GM18505 (cell line): Measurements from ENCODE around the gene ANGEL1.

ENCODE experiments used
- ATAC-seq: cut with Tn5 transposase; IDR thresholded peaks from one replicate; pipeline ENCODE4 v1.9.1; 2021; ENCODE audit not compliant: unreplicated experiment
- POLR2A ChIP-seq: IDR thresholded peaks from 4 replicates; pipeline ENCODE4 v1.6.1; 2011; ENCODE audit warnings: borderline replicate concordance; ENCODE audit not compliant: insufficient read depth, insufficient read length; ENCODE audit errors: extremely low read depth

The ANGEL1 gene

DNA sequence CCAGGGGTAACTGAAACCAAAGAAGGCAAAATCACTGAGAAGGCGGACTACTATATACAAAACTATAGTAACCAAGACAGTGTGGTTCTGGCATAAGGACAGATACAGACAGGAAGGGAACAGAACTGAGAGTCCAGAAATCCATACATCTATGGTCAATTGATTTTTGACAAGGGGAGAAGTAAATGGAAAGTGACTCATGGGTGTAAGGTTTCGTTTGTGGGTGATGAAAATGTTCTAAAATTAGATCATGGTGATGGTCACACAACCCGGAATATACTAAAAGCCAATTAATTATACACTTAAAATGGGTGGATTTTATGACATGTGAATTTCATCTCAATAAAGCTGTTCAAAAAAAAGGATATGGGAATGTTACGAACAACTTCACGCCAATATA, 18.7 kb downstream of the ANGEL1 start:
- ATAC-seq, result no peak
- no peak for TF ChIP-seq POLR2A

DNA sequence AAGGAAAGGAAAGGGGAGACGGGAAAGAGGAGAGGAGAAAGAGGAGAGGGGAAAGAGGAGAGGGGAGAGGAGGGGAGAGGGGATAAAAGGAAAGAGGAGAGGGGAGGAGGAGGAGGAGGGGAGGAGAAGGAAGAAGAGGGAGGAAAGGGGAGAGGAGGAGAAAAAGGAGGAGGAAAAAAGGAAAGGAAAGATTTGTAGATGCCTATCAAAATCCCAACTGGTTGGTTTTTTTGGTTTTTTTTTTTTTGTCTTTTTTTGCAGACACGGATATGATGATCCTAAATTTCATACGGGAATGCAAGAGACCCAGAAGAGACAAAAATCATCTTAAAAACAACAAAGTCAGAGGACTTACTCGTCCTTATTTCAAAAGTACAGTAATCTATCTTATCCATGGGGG, 19.4 kb downstream of the ANGEL1 start:
- ATAC-seq, result no peak
- no peak for TF ChIP-seq POLR2A

DNA sequence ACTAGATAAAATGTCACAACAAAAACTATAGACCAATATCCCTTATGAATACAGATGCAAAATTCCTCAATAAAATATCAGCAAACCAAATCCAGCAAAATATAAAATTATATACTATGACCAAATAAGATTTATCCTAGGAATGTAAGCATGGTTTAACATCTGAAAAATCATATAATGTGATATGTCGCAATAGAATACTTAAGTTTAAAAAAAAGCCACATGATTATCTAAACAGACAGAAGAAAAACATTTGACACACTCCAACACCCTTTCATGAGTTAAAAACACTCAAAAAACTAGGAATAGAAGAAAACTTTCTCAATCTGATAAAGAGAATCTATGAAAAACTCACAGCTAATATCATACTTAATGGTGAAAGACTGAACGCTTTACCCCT, 20.3 kb downstream of the ANGEL1 start:
- no peak for TF ChIP-seq POLR2A
- ATAC-seq, result no peak

DNA sequence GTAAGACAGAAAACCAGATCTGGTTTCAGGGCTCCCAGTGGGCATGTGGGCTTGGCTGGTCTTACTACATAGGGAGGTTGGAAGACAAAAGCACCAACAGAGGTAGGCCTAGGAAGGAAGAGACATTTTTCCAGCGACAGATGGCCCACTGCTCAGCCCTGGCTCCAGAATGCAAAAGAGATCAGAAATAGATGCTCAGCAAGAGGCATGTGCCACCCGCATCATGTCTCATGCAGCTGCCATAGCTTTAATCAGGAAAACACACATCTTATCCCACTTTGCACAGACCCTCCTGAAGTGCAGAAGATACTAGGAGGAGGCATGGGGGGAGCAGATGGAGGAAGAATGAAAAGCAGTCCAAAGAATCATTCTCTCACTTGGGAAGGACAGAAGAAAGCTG, 26.1 kb downstream of the ANGEL1 start:
- ATAC-seq, result no peak
- no peak for TF ChIP-seq POLR2A

DNA sequence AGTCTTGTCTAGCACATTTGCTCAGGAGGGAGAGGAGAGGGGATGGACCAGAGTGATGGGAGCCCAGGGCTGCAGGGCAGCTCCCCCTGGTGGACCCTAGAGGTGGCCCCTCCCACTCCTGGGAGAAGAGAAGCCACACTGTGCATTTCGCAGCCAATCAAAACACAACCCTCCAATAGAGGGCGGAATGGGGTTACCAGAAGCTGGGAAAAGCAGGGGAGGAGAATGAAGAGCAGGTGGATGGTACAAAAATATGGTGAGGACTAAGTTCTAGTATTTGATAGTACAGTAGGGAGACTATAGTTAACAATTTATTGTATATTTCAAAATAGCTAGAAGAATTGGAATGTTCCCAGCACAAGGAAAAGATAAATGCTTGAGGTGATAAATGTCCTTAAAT, 27.8 kb downstream of the ANGEL1 start:
- peak; percentile 76 for ATAC-seq
- TF ChIP-seq POLR2A, result no peak

DNA sequence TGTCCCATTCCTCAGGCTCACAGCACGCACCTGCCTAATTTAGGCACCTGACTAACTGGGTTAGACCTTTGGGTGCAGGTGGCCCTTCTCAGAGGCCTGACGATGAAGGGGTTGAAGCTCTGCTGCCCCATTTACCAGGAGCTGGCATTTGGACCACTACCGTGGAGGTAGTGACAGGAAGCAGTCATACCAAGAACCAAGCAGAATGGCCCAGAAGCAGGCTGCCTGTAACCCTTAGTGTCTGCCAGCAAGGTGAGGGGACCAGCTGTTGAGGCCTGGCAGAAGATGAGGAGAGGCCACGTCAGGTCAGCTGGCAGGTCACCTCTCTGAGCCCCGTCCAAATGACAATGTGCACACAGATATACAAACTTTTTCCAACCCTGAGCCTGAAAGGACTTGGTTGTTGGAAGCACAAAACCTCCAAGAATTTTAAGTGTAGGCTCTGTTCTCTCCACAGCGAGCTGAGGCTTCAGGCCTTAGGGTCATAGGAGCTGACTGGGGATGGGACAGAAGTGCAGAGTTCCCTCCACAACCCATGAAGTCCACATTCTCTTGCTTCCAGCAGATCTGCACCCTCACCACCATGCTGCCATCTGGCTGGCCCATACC, 28.3 kb downstream of the ANGEL1 start:
- no peak for TF ChIP-seq POLR2A
- no peak for ATAC-seq

DNA sequence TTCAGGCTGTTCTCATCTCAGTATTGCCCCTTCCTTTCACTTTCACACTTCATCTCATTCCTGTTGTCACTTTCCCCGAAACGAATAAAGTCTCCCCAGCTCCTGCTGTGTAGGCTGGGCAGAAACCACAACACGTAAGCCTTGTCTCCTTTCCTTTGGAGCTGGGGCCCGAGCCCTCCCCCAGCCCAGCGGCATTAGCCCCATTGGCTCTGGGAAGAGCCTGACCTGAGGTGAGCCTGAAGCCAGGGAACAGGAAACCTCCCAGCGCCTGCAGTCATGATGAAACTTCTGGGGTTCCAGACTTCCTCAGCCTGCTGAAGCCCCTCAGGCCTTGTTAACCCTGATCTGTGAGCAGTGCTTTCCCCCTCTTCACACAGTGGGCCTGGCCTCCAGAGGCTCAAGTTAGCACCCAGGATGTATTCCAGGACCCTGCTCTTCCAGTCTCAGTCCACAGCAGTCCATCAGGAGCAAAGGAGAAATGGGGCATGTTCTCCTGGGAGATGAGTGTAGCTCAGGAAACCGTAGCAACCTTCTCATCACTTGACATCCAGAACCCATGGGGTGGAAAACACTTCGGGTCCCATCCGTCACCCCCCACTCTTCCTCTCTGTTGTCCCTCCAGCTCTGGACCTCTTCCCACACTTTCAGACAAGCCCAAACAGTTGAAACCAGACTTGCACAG, 29.7 kb downstream of the ANGEL1 start:
- no peak for ATAC-seq
- no peak for TF ChIP-seq POLR2A

DNA sequence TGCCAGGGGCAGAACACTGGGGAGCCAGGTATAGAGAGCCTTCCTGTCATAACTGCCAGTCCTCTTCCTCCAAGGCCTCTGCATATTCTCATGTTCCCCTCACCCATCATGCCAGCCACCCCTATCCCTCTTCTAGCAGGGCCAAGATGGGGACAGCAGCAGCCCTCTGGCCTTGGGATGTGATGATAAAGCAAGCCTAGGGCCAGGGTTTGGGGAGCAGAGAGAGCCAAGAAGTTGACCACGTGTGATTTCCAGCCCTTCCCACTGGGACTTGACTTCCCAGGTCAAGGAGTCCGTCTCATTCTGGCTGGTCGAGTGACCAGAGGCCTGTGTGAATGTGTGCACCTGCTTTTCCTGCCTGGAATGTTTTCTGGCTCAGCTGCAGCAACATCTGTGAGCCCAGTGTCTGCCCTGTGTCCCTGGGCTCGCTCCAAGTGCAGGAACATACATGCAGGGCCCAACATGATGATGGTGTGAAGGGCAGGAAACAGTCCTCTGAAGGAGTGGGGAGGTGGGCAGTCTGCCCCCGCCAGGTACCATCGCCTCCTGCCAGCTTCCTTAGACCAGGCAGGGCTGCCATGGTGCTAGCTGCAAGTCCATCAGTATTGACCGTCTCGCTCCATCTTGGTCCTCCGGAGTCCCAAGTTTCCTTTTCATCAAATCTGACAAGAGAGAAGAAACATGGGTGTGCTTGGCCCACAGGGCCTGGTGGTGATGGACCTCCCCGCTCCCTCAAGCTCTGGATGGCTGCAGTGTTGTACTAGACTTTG, 30.4 kb downstream of the ANGEL1 start:
- no peak for TF ChIP-seq POLR2A
- ATAC-seq, result no peak

DNA sequence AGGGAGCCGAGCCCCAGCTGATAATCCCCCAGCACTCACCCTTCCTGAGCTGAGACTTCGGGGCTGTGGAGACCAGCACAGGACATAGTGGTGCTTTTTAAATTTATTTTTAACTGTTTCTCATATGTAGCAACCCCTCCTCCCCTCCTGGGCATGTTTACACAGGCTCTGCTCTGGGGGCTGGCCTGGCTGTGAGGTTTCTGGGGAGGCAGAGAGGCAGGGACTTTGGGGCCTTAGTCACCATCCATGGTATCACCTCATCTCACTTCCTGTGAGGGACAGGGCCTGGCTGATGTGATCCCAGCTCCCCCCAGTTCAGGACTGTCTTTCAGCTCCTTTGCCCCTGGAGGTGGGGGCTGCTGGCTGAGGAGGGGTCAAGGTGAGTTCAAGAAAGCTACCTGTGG, 31.0 kb downstream of the ANGEL1 start:
- no peak for TF ChIP-seq POLR2A

DNA sequence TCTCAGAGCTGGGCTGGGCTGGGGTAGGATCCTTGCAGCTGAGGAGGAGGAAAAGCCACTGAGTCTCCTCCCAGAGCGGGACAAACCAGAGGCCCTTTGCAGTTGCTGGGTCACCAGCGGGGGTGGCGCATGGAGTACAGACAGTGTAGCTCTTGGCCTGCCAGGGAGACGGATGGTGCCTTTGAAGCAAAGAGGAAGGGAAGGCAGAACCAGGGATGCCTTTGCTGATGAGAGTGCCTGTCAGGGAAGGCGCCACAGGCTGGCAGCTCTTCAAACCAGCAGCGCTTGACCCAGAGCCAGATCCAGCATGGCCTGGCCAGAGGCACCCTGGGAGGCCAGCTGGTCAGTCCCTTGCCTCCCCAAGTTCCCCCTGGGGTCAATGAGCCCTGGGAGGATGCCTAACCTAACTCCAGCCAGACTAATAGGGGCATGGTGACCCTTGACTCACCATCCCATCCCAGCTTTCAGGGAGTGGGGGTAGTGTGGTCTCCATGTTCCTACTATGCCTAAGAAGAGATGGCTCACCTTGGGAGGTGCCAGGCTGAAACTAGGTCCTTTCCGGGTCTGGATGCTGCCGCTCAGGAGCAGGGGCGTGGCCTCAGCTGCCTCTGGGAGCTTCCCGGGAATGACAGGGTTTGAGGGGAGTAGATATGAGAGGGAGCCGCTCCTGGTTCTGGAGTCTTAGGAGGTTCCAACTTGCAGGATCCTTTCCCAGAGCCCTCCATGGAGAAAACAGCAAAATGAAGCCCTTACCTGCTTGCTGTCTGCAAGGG, 31.6 kb downstream of the ANGEL1 start:
- ATAC-seq, result no peak
- TF ChIP-seq POLR2A, result no peak

More for the DNA sequence above, 31.0 kb downstream of the ANGEL1 start:
- no peak for ATAC-seq

DNA sequence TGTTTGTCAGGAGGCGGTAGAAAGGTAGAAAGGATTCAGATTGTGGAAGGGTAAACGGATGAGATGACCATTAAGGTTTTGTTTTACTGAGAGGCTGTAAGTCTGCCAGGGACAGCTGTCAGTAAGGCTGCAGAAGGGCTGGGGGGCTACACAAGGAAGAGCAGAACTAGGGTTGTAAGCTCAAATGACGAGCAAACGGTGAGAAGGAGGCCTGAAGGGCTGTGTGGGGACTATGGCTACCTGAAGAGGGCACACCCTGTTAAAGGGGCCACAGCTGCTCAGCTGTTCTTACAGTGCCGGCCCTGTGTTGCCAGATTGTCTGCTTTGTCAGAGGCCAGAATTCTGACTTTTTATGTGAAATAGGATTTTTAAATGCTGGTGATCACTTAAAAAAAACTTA, 32.3 kb downstream of the ANGEL1 start:
- no peak for ATAC-seq
- TF ChIP-seq POLR2A, result no peak

DNA sequence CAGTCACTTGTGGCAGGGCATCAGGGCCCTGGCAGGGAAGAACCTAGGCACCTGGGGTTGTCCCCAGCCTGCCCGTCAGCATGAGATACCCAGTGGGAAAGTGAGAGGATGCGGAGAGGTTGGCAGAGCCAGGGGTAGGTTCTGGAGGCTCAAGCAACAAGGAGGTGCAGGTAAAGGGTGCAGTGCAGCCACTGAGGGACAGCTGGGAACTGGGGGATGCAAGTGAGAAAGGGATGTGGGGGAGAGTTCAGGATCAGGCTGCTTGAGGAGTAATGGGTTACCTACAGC, 32.7 kb downstream of the ANGEL1 start:
- ATAC-seq, result no peak
- TF ChIP-seq POLR2A, result no peak

DNA sequence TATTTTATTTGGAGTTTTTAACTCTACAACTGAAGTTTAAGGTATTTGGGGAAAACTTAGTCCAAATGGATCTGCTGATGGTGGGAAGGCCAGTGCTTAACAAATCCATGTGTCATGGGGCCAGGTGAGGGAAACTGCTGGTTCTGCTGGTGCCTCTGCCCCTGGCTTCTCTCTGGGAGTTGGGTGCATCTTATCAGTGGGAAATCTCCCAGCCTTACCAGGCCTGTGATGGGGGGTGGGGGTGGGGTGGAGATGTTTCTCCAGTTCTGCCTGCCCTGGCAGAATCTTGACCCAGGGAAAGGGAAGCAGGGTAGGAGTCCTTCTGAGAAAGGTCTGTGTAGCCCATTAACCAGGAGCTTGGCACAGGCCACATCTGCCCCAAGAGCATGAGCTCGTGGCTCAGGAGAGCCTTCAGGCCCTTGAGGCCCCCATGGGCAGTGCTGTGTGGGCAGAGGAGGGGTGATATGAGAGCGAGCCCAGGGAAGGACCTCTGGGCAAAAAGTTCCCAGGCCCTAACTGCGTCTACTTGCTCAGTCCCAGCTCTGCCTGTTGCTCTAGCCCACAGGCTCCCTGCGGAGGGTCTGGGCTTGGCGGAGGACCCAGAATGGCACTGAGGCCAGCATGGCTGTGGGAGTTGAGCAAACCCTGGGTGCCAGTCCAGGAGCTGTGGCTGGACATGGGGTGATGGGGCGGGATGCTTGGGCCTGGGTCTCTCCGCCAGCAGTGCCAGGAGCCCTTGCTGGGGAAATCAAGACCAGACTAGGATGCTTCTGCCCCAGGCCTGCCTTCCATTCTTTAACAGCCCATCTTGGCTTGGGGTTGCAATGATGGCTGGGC, 33.2 kb downstream of the ANGEL1 start:
- TF ChIP-seq POLR2A, result no peak

More for the DNA sequence above, 33.2 kb downstream of the ANGEL1 start:
- ATAC-seq, result no peak
